ENCODE results near the gene LMCD1.

Gene LMCD1

DNA sequence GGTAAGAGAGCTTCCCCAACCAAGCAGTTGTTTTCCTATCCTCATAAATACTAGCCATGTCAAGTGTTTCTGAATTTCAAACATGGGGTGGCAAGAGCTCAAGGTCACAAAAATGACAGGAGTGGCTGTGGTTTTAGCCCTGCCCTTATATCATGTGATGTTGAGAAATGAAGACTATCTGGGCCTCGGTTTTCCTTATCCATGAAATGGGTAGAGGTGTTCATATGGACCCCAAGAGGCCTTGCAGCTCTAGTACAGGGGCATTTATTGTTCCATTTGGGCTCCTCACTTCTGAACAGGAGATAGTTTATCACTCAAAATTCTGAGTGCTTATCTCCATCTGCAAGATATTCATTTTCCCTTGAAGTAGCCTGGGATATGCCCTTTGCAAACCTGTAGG, 35.8 kb downstream of the LMCD1 start:
- no peak for DNase-seq (ENCODE audit: low read depth)

GRCh38 chr3:8538223-8538622, 36.6 kb downstream of the LMCD1 start:
- DNase-seq (ENCODE audit: low read depth), result no peak

DNA sequence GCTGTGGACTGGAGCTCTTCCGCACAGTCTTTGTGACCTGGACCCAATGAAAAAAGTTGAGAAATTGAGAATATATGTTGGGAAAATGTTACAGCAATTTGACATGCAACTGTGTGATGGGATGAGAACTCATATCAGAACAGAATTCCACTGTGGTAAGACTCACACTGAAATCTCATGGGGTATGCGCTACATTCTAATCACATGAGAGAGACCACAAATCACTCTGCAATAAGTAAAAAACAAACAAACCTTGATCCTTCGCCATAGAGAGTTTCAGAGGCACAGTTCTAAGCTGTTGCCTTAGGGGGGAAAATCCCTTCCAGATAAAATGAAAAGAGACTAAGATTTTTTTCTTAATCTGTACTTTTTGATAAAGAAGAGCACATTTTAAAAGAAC, 37.3 kb downstream of the LMCD1 start:
- DNase-seq (ENCODE audit: low read depth), result peak; percentile 68

GRCh38 chr3:8539419-8539818, 37.8 kb downstream of the LMCD1 start:
- peak; percentile 85 for DNase-seq (ENCODE audit: low read depth)

- no peak for DNase-seq (ENCODE audit: low read depth)
These were observed 38.8 kb downstream of the LMCD1 start for GRCh38 chr3:8540456-8540855.

GRCh38 chr3:8541486-8541885, 39.9 kb downstream of the LMCD1 start:
- DNase-seq (ENCODE audit: low read depth), result no peak

DNA sequence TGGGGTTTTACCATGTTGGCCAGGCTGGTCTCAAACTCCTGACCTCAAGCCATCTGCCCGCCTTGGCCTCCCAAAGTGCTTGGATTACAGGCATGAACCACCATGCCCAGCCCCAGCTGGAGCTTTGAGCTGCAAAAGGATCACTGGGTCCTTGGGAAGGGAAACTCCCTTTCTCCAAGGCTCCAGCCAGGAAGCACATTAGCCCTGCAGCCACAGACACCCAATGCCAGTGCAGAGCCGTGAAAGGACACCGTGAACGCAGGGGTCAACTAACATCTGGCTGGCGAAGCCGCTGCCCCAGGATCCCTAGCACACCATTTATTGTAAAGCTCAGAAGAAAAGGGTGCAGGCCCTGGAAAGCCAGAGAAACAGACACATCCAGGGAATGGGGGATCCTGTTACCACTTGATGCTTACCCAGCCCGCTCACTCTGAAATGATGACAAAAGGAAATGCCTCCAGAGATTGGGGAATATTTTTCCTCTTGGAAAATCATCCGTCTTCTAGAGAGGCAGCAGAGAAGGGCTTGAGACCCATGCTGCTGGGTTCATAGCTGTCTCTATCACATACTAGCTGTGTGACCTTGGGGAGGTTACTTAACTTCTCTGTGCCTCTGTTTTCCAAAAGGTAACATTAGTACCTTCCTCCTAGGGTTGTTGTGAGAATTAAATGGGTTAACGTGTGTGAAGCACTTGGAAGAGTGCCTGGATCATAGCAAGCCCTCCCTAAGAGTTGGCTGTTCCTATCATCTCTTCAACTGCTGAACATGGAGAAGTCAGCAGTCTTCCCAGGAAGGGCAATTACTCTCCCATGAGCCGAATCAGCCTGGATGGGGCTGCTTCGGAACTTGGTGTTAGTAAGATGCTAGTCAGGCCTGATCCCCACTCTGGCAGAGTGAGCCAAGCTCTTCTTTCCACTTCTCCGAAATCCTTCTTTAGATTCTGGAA, 40.8 kb downstream of the LMCD1 start:
- no peak for DNase-seq (ENCODE audit: low read depth)

DNA sequence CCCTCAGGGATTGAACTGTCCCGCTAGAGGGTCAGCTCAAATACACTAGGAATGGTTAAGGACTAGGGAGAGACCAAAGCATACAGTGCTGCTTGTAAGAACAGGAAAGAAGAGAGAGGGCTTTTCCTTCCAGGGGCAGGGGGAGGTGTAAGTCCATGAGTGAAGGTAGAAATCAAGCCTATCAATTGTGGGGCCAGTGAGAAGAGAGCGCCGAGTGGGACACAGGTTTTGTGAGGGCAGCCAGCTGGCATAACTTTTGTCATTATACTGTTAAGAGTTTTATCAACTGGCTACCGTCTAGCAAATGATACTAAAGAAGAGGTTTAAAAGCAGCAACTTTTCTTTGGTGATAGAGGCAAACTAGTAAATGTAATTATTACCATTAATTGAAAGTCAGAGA, 45.0 kb downstream of the LMCD1 start:
- DNase-seq (ENCODE audit: low read depth), result no peak

- no peak for DNase-seq (ENCODE audit: low read depth)
These were observed 47.1 kb downstream of the LMCD1 start for GRCh38 chr3:8548502-8549275.

GRCh38 chr3:8549354-8549753, 47.7 kb downstream of the LMCD1 start:
- no peak for DNase-seq (ENCODE audit: low read depth)

- DNase-seq (ENCODE audit: low read depth), result no peak
These were observed 49.0 kb downstream of the LMCD1 start for GRCh38 chr3:8550611-8551010.

DNA sequence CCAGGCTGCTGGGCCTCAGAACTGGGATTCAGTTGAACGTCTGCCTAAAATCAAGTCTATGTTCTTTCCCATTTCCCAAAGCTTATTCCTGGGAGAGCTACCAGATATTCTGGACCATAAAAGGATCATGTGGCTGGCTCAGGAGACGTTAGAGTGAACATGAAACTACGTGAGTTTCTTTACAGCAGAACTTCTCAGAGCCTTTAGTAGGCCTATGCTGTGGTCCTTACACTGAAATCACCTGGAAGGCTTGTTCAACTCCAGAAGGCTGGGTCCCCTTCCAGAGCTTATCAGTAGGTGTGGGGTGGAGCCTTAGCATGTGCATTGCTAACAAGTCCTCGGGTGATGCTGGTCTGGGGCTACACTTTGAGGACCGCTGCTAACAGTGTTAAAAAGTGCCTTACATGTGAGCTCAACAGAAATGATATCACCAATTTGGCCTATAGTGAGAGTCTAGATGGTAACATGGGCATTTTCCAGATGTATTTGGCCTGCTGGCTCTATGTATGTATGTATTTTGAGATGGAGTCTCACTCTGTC, 50.7 kb downstream of the LMCD1 start:
- no peak for DNase-seq (ENCODE audit: low read depth)

GRCh38 chr3:8553405-8553804, 51.8 kb downstream of the LMCD1 start:
- no peak for DNase-seq (ENCODE audit: low read depth)

- DNase-seq (ENCODE audit: low read depth), result no peak
These were observed 53.1 kb downstream of the LMCD1 start for GRCh38 chr3:8554696-8555095.

DNA sequence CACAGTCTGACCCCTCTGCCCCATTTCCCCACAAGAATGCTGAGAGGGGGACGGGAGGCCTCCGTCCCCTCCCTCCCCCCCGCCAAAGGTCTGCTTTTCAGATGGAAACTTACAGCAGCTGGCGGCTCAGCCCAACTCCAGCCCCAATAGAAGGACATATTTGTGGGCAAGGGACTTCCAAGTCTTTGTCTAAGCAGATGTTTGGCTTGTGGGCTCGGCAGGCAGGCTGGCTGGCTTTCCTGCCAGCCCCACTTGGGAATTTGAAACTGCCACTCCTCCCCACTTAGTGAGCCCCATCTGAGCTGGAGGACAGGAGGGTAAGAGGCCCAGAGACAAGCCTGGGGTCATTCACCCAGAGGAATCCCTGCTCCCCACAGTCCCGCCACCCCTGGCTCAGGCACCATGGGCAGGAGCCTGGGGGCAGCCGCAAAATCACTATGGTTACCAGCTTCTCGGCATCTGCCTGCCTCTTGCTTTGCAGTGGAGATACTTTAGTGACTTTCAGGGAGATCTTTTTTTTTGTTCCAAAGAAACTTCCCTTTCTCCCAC, 53.6 kb downstream of the LMCD1 start:
- DNase-seq (ENCODE audit: low read depth), result no peak

DNA sequence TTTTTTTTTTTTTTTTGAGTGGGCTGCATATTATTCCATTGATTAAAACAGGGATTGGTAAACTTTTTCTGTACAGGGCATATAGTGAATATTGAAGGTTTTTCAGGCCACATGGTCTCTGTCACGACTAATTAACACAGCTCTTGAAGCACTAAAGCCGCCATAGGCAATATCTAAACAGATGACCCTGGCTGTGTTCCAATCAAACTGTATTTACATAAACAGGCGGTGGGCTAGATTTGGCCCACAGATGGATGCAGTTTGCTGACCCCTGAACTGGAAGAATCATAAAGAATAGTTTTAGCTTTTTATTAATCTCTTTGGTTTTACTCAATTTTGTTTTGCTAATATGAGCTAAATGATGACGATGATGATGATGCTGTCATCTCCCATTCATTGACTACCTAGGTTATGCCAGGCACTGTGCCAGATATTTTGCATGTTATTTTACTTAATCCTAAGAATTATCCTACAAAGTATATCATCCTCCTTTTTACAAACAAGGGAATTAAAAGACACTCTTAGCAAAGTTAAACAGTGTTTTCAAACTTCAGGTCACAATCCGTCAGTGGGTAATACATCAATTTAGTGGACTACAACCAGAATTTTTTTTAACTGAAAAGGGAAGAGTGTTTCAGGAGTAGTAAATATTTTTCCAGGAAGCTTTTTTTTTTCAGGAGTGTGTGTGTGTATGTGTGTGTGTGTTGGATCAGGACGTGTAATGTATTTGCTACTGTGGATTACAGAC, 54.3 kb downstream of the LMCD1 start:
- no peak for DNase-seq (ENCODE audit: low read depth)

DNA sequence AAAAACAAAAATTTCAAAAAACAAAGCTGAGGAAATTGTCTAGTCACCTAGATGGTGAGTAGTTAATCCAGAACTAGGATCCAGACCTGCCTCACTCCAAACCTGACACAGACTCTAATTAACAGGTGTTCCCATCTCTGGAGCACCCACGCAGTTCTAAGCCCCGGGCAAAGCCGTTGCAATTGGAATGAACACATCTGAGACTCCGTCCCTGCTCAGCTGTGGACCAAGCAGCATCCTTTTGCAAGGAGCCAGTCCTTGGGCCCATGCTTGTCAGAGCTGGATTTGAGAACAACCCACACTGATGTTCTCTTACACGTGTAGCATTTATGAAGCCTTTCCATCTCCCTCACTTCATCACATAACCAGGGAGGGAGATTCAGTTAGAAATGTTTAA, 54.8 kb downstream of the LMCD1 start:
- no peak for DNase-seq (ENCODE audit: low read depth)

- no peak for DNase-seq (ENCODE audit: low read depth)
These were observed 55.7 kb downstream of the LMCD1 start for GRCh38 chr3:8557298-8557697.

DNA sequence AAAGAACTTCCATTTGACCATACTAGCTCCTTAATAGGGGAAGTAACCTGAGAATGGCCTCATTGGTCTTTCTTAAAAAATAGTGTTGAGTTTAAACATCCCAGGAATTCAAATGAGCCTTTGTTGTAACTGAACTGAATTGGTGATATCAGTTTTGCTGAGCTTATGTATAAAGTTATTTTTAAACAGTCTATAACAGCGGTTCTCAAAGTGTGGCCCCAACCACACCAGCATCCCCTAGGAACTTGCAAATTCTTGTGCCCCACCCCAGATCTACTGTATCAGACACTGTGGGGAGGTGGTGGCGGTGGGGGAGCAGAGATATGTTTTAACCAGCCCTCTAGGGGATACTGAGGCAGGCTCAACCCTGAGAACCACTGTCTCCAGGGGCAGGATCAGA, 57.0 kb downstream of the LMCD1 start:
- DNase-seq (ENCODE audit: low read depth), result no peak

- no peak for DNase-seq (ENCODE audit: low read depth)
These were observed 57.7 kb downstream of the LMCD1 start for GRCh38 chr3:8559351-8559750.

GRCh38 chr3:8560366-8561007, 58.9 kb downstream of the LMCD1 start:
- peak; percentile 17 for DNase-seq (ENCODE audit: low read depth)
